ENCODE results near the gene ZNF831.

Gene ZNF831

GRCh38 chr20:59182401-59183044 is 18.9 kb downstream of the ZNF831 start:
- no peak for DNase-seq

GRCh38 chr20:59183751-59184150 is 20.1 kb downstream of the ZNF831 start:
- DNase-seq: no peak

- DNase-seq: no peak
Observed at GRCh38 chr20:59184880-59185447, 21.3 kb downstream of the ZNF831 start.

GRCh38 chr20:59185809-59186208 is 22.2 kb downstream of the ZNF831 start:
- DNase-seq: no peak

- DNase-seq: no peak
Observed at GRCh38 chr20:59190466-59190865, 26.8 kb downstream of the ZNF831 start.

GRCh38 chr20:59191036-59191755 is 27.6 kb downstream of the ZNF831 start:
- DNase-seq: no peak

GRCh38 chr20:59191756-59192532 is 28.3 kb downstream of the ZNF831 start:
- no peak for DNase-seq

- DNase-seq: no peak
Observed at GRCh38 chr20:59192533-59192896, 28.9 kb downstream of the ZNF831 start.

- DNase-seq: no peak
Observed at GRCh38 chr20:59193325-59193724, 29.7 kb downstream of the ZNF831 start.

- no peak for DNase-seq
Observed at GRCh38 chr20:59194023-59194935, 30.7 kb downstream of the ZNF831 start.

GRCh38 chr20:59195316-59195993 is 31.8 kb downstream of the ZNF831 start:
- DNase-seq: no peak

- no peak for DNase-seq
Observed at GRCh38 chr20:59204165-59204894, 40.7 kb downstream of the ZNF831 start.

GRCh38 chr20:59205044-59205443 is 41.4 kb downstream of the ZNF831 start:
- DNase-seq: no peak

- DNase-seq: no peak
Observed at GRCh38 chr20:59207235-59207634, 43.6 kb downstream of the ZNF831 start.

GRCh38 chr20:59207742-59208357 is 44.2 kb downstream of the ZNF831 start:
- DNase-seq: no peak

- no peak for DNase-seq
Observed at GRCh38 chr20:59210186-59210585, 46.6 kb downstream of the ZNF831 start.

- no peak for DNase-seq
Observed at GRCh38 chr20:59211208-59211765, 47.7 kb downstream of the ZNF831 start.

- DNase-seq: no peak
Observed at GRCh38 chr20:59214073-59214472, 50.5 kb downstream of the ZNF831 start.

- no peak for DNase-seq
Observed at GRCh38 chr20:59214606-59215547, 51.3 kb downstream of the ZNF831 start.
